HepG2 (cell line): ENCODE measurements around the gene ZNF512B. TPM values are rescaled to one million over a fixed set of nuclear protein-coding genes. Genes with fewer than 3 reads are reported as not detected.
A peak's percentile ranks its signal among the peaks of the same experiment; 100 is the strongest.

ENCODE experiments used
- CHD2 ChIP-seq: IDR thresholded peaks from 2 replicates; pipeline ENCODE4 v1.6.1; 2011; ENCODE audit warnings: low read depth, low read length, improper control_type of control experiment
- DR1 ChIP-seq: sonication (generic); formaldehyde crosslinking; IDR thresholded peaks from 2 replicates; pipeline ENCODE4 v1.8.0; 2021; ENCODE audit warnings: mild to moderate bottlenecking, missing genetic modification reagents, inconsistent platforms
- ETV5 ChIP-seq: IDR thresholded peaks from 2 replicates; pipeline ENCODE4 v1.6.1; 2018; ENCODE audit warnings: missing biosample characterization, missing genetic modification reagents, inconsistent platforms, borderline replicate concordance
- PHF8 ChIP-seq: sonication (generic); formaldehyde crosslinking; IDR thresholded peaks from 2 replicates; pipeline ENCODE4 v1.5.0; 2020; ENCODE audit warnings: missing genetic modification reagents
- SMC3 ChIP-seq: IDR thresholded peaks from 2 replicates; pipeline ENCODE4 v1.6.1; 2011; ENCODE audit warnings: low read length, improper control_type of control experiment
- SNAPC2 ChIP-seq: sonication (generic); formaldehyde crosslinking; IDR thresholded peaks from 2 replicates; pipeline ENCODE4 v1.8.1; 2022; ENCODE audit warnings: mild to moderate bottlenecking, missing genetic modification reagents
- SRSF1 ChIP-seq: fragments of 200-400 bp; formaldehyde crosslinking; optimal IDR thresholded peaks from 2 replicates; pipeline ENCODE3; 2017; ENCODE audit warnings: mild to moderate bottlenecking, low read depth, low read length, moderate library complexity
- ZNF546 ChIP-seq: sonication (generic); formaldehyde crosslinking; conservative IDR thresholded peaks from 2 replicates; pipeline ENCODE4 v1.8.1; 2023; ENCODE audit warnings: mild to moderate bottlenecking, missing genetic modification reagents
- ZNF607 ChIP-seq: sonication (generic); formaldehyde crosslinking; IDR thresholded peaks from 2 replicates; pipeline ENCODE4 v1.5.1; 2020; ENCODE audit warnings: missing genetic modification reagents, mild to moderate bottlenecking, borderline replicate concordance
- ZNF678 ChIP-seq: sonication (generic); formaldehyde crosslinking; IDR thresholded peaks from 2 replicates; pipeline ENCODE4 v1.4.0; 2020; ENCODE audit warnings: mild to moderate bottlenecking, missing genetic modification reagents
- polyA plus RNA-seq, 8 experiments: library from polyadenylated mRNA; depleted of rRNA in 3 of 8; stranded (reverse) in 7 of 8; unstranded in 1 of 8; fragments of >200 nt; fragmentation: Illumina TruSeq in 4 of 8; extraction: Trizol in 4 of 8; gene quantifications; 2 replicates each; pipeline versions ENCODE4 v1.2.1 to v1.2.3, GENCODE V29; 2011 to 2016; ENCODE audit warnings: low read depth in 4 of 8, missing spikeins in 1 of 8, mixed read lengths in 1 of 8; ENCODE audit not compliant: insufficient read depth in 1 of 8
- total RNA-seq, 5 experiments: library from RNA; depleted of rRNA; stranded (reverse); fragments of >200 nt; fragmentation: Illumina TruSeq; extraction: Trizol; gene quantifications; 2 replicates each; pipeline ENCODE4 v1.2.3, GENCODE V29; 2016; ENCODE audit warnings: low read depth in 1 of 5
- TF ChIP-seq, protein P1 (sequence below): sonication (generic); formaldehyde crosslinking; IDR thresholded peaks from 2 replicates; pipeline ENCODE4 v1.5.0; 2020; ENCODE audit warnings: missing genetic modification reagents
- TF ChIP-seq, protein P2 (sequence below): sonication (generic); formaldehyde crosslinking; IDR thresholded peaks from 2 replicates; pipeline ENCODE4 v1.5.1; 2020; ENCODE audit warnings: mild to moderate bottlenecking, missing genetic modification reagents, moderate library complexity
- TF ChIP-seq, protein P3 (sequence below): sonication (generic); formaldehyde crosslinking; IDR thresholded peaks from 2 replicates; pipeline ENCODE4 v1.8.0; 2022; ENCODE audit warnings: mild to moderate bottlenecking, missing genetic modification reagents, moderate library complexity
- TF ChIP-seq, protein P4 (sequence below): sonication (generic); formaldehyde crosslinking; IDR thresholded peaks from 2 replicates; pipeline ENCODE4 v1.4.0; 2020; ENCODE audit warnings: mild to moderate bottlenecking, missing genetic modification reagents

The ZNF512B gene
- total and polyA plus RNA-seq, 2 of the 13 experiments (the other 11 are each of a cell fraction or from before 2014, with no cell fraction given): 11.5 to 30.6 TPM

DNA sequence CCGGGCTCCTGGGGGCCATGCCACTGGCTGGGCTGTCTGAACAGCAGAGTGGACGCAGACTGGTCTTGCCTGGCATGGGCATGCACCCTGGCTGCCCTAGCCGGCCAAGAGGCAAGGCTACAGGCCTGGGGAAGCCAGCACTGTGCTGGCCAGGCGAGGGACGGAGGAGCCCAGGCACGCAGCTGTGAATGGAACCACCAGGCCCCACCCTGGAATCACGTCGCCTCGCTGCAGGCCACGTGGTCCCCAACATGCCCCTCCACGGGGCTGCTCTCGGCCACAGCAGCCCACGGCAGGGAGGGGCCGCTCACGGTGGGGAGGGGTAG is 17.6 kb downstream of the ZNF512B start (continued):
- TF ChIP-seq PHF8 (CRISPR knock-in tag): no peak
- TF ChIP-seq, protein P1, sequence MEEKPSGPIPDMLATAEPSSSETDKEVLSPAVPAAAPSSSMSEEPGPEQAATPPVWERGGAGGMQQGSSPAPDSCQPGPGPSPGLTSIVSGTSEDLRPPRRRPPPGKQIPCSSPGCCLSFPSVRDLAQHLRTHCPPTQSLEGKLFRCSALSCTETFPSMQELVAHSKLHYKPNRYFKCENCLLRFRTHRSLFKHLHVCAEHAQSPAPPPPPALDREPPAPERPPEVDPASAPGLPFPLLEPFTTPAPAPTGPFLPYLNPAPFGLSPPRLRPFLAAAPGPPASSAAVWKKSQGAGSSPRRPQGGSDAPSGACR (CRISPR knock-in tag): no peak
- TF ChIP-seq SMC3: no peak
- no peak for TF ChIP-seq ZNF678 (CRISPR knock-in tag)
- no peak for TF ChIP-seq ZNF546
- TF ChIP-seq, protein P2, sequence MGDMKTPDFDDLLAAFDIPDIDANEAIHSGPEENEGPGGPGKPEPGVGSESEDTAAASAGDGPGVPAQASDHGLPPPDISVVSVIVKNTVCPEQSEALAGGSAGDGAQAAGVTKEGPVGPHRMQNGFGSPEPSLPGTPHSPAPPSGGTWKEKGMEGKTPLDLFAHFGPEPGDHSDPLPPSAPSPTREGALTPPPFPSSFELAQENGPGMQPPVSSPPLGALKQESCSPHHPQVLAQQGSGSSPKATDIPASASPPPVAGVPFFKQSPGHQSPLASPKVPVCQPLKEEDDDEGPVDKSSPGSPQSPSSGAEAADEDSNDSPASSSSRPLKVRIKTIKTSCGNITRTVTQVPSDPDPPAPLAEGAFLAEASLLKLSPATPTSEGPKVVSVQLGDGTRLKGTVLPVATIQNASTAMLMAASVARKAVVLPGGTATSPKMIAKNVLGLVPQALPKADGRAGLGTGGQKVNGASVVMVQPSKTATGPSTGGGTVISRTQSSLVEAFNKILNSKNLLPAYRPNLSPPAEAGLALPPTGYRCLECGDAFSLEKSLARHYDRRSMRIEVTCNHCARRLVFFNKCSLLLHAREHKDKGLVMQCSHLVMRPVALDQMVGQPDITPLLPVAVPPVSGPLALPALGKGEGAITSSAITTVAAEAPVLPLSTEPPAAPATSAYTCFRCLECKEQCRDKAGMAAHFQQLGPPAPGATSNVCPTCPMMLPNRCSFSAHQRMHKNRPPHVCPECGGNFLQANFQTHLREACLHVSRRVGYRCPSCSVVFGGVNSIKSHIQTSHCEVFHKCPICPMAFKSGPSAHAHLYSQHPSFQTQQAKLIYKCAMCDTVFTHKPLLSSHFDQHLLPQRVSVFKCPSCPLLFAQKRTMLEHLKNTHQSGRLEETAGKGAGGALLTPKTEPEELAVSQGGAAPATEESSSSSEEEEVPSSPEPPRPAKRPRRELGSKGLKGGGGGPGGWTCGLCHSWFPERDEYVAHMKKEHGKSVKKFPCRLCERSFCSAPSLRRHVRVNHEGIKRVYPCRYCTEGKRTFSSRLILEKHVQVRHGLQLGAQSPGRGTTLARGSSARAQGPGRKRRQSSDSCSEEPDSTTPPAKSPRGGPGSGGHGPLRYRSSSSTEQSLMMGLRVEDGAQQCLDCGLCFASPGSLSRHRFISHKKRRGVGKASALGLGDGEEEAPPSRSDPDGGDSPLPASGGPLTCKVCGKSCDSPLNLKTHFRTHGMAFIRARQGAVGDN (CRISPR knock-in tag): 0 out of 2 replicates have a peak, but pooled peaks have one; percentile 25
- TF ChIP-seq, protein P3, sequence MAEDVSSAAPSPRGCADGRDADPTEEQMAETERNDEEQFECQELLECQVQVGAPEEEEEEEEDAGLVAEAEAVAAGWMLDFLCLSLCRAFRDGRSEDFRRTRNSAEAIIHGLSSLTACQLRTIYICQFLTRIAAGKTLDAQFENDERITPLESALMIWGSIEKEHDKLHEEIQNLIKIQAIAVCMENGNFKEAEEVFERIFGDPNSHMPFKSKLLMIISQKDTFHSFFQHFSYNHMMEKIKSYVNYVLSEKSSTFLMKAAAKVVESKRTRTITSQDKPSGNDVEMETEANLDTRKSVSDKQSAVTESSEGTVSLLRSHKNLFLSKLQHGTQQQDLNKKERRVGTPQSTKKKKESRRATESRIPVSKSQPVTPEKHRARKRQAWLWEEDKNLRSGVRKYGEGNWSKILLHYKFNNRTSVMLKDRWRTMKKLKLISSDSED: no peak
- TF ChIP-seq, protein P4, sequence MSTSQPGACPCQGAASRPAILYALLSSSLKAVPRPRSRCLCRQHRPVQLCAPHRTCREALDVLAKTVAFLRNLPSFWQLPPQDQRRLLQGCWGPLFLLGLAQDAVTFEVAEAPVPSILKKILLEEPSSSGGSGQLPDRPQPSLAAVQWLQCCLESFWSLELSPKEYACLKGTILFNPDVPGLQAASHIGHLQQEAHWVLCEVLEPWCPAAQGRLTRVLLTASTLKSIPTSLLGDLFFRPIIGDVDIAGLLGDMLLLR (CRISPR knock-in tag): 0 out of 2 replicates have a peak, but pooled peaks have one; percentile 47
- no peak for TF ChIP-seq ZNF607
- TF ChIP-seq ETV5 (CRISPR knock-in tag): no peak
- no peak for TF ChIP-seq SRSF1
- no peak for TF ChIP-seq SNAPC2
- no peak for TF ChIP-seq CHD2
- TF ChIP-seq DR1: 0 out of 2 replicates have a peak, but pooled peaks have one; percentile 40
